Small intestine (tissue), 7 donors: ENCODE results near the gene KIFC3. TPM values are rescaled to one million over a fixed set of nuclear protein-coding genes. Genes with fewer than 3 reads are reported as not detected.
"Not testable (repeated sequence)": the region's sequence is repeated elsewhere in the genome, so short reads cannot be mapped to it uniquely, and the experiment has no call there.

Source experiments
- DNase-seq, 2 donors: peaks; one replicate each; pipeline versions ENCODE4 v3.0.0 to v3.0.0-alpha.2; 2013
- FAIRE-seq: peaks from 2 replicates; lab custom pipeline; 2012; peaks lifted over from hg19 to GRCh38; lab: Jason Lieb, UNC
- H3K27ac ChIP-seq, 3 donors: one replicate each; pipeline ENCODE4 v1.5.1; 2013; ENCODE audit warnings: low read length in 2 of 3, mild to moderate bottlenecking in 2 of 3, control low read depth in 1 of 3, inconsistent platforms in 1 of 3, low read depth in 1 of 3, moderate library complexity in 1 of 3
- H3K27me3 ChIP-seq, 3 donors: one replicate each; pipeline ENCODE4 v1.6.1; 2013; ENCODE audit warnings: low read length in 3 of 3, inconsistent platforms in 1 of 3; ENCODE audit not compliant: control insufficient read depth in 3 of 3, insufficient read depth in 3 of 3
- H3K36me3 ChIP-seq, 3 donors: one replicate each; pipeline ENCODE4 v1.6.1; 2013; ENCODE audit warnings: low read length in 3 of 3, inconsistent platforms in 1 of 3, low read depth in 1 of 3, mild to moderate bottlenecking in 1 of 3, moderate library complexity in 1 of 3; ENCODE audit not compliant: control insufficient read depth in 3 of 3, insufficient read depth in 2 of 3
- H3K4me1 ChIP-seq, 3 donors: one replicate each; pipeline ENCODE4 v1.6.1; 2013; ENCODE audit warnings: low read length in 2 of 3, inconsistent platforms in 1 of 3, low read depth in 1 of 3, mild to moderate bottlenecking in 1 of 3, moderate library complexity in 1 of 3; ENCODE audit not compliant: control insufficient read depth in 3 of 3, insufficient read depth in 2 of 3
- H3K4me3 ChIP-seq, 3 donors: one replicate each; pipeline ENCODE4 v1.5.1; 2013; ENCODE audit warnings: low read length in 3 of 3, control low read depth in 1 of 3, inconsistent platforms in 1 of 3, low read depth in 1 of 3, mild to moderate bottlenecking in 1 of 3, moderate library complexity in 1 of 3
- H3K9me3 ChIP-seq, 2 donors: one replicate each; pipeline ENCODE4 v1.6.1; 2013; ENCODE audit warnings: low read depth in 1 of 2, low read length in 1 of 2; ENCODE audit not compliant: control insufficient read depth in 2 of 2, insufficient read depth in 1 of 2
- WGBS, 3 donors: extraction: QIAGEN DNeasy Blood & Tissue Kit; methylation state at CpG; one replicate each; pipeline ENCODE4 v1.1.7; 2013; 5-methylcytosine and 5-hydroxymethylcytosine counted together
- polyA plus RNA-seq, 4 donors: library from polyadenylated mRNA; stranded (reverse) in 3 of 4; unstranded in 1 of 4; fragments of 200-250 nt in 3 of 4; fragments of 120-200 nt in 1 of 4; gene quantifications; one replicate each; pipeline versions ENCODE4 v1.2.1 to v1.2.3, GENCODE V29; 2013
- donor health status: healthy with polysubstance abuse.
- donor health status: control.
- donor health status: control.
- donor health status: Bipolar disorder and iron deficiency.
- donor health status: healthy.

Gene KIFC3
- polyA plus RNA-seq, 4 donors = 12.8 to 237 (median 131) TPM

- peaks cover 0 to 3% (median 0%) of the 10 kb centered on the region in 3 donors for H3K4me1 ChIP-seq
- H3K4me3 ChIP-seq = no peak overlapping the region
- no peak overlapping the region for H3K27ac ChIP-seq
- DNase-seq (no peak), FAIRE-seq (no peak)
- peaks cover 0 to 80% (median 4%) of the 10 kb centered on the region in 3 donors for H3K36me3 ChIP-seq
- H3K9me3 ChIP-seq = no peaks in the 10 kb centered on the region
- 92 to 94% (median 94%) methylated on average over 24 of the region's 24 CpGs for WGBS, 3 donors
- H3K27me3 ChIP-seq = no peaks in the 10 kb centered on the region
Observed at GRCh38 chr16:57750796-57751538, 51.3 kb downstream of the KIFC3 start.

GRCh38 chr16:57749856-57750452 lies 52.3 kb downstream of the KIFC3 start:
- FAIRE-seq (no peak), DNase-seq (no peak)
- Histone ChIP-seq H3K27ac (no peak overlapping the region), H3K4me1 (no peaks in the 10 kb centered on the region), H3K27me3 (no peaks in the 10 kb centered on the region), H3K36me3 (peaks cover 0 to 72% (median 4%) of the 10 kb centered on the region in 3 donors), H3K4me3 (no peak overlapping the region), H3K9me3 (no peaks in the 10 kb centered on the region)
- WGBS, 3 donors = 78 to 86% (median 82%) methylated on average over 5 of the region's 5 CpGs

- peaks cover 0 to 72% (median 4%) of the 10 kb centered on the region in 3 donors for H3K36me3 ChIP-seq
- DNase-seq = no peak
- WGBS, 3 donors = 91 to 94% (median 93%) methylated on average over 3 of the region's 3 CpGs
Observed at GRCh38 chr16:57749101-57749692, 53.1 kb downstream of the KIFC3 start.

GRCh38 chr16:57748596-57748995 lies 53.7 kb downstream of the KIFC3 start:
- no peaks in the 10 kb centered on the region for H3K27me3 ChIP-seq
- DNase-seq (no peak), FAIRE-seq (no peak)
- H3K9me3 ChIP-seq = no peaks in the 10 kb centered on the region
- 86 to 93% (median 91%) methylated on average over 11 of the region's 11 CpGs for WGBS, 3 donors
- no peaks in the 10 kb centered on the region for H3K4me1 ChIP-seq
- peaks cover 0 to 72% (median 4%) of the 10 kb centered on the region in 3 donors for H3K36me3 ChIP-seq
- no peak overlapping the region for H3K27ac ChIP-seq
- H3K4me3 ChIP-seq = no peak overlapping the region

More at GRCh38 chr16:57749101-57749692, 53.1 kb downstream of the KIFC3 start:
- Histone ChIP-seq H3K9me3 (no peaks in the 10 kb centered on the region), H3K4me1 (no peaks in the 10 kb centered on the region), H3K27me3 (no peaks in the 10 kb centered on the region), H3K27ac (no peak overlapping the region), H3K4me3 (no peak overlapping the region)
- FAIRE-seq = no peak

GRCh38 chr16:57747996-57748395 lies 54.3 kb downstream of the KIFC3 start:
- peaks cover 0 to 70% (median 4%) of the 10 kb centered on the region in 3 donors for H3K36me3 ChIP-seq
- H3K9me3 ChIP-seq = no peaks in the 10 kb centered on the region
- DNase-seq (no peak), FAIRE-seq (no peak)
- H3K4me1 ChIP-seq = no peaks in the 10 kb centered on the region
- H3K4me3 ChIP-seq = no peak overlapping the region
- WGBS, 3 donors = 92 to 93% (median 93%) methylated on average over 6 of the region's 6 CpGs
- H3K27ac ChIP-seq = no peak overlapping the region
- no peaks in the 10 kb centered on the region for H3K27me3 ChIP-seq

GRCh38 chr16:57747496-57747895 lies 54.8 kb downstream of the KIFC3 start:
- FAIRE-seq (no peak), DNase-seq (no peak)
- WGBS, 3 donors = 93 to 97% (median 95%) methylated on average over 12 of the region's 12 CpGs
- Histone ChIP-seq H3K4me3 (no peak overlapping the region), H3K27me3 (no peaks in the 10 kb centered on the region), H3K36me3 (peaks cover 0 to 69% (median 4%) of the 10 kb centered on the region in 3 donors), H3K4me1 (no peaks in the 10 kb centered on the region), H3K9me3 (no peaks in the 10 kb centered on the region), H3K27ac (no peak overlapping the region)

- Histone ChIP-seq H3K27ac (no peak overlapping the region), H3K36me3 (peaks cover 0 to 65% (median 4%) of the 10 kb centered on the region in 3 donors), H3K4me1 (no peaks in the 10 kb centered on the region), H3K4me3 (no peak overlapping the region), H3K27me3 (no peaks in the 10 kb centered on the region), H3K9me3 (no peaks in the 10 kb centered on the region)
- FAIRE-seq (no peak), DNase-seq (no peak)
- 93% methylated on average over 7 of the region's 7 CpGs for WGBS, 3 donors
Observed at GRCh38 chr16:57747091-57747490, 55.2 kb downstream of the KIFC3 start.

- DNase-seq, FAIRE-seq, H3K27me3 ChIP-seq, H3K4me3 ChIP-seq, H3K9me3 ChIP-seq, H3K27ac ChIP-seq, H3K4me1 ChIP-seq: not testable (repeated sequence)
- 90 to 92% (median 90%) methylated on average over 7 of the region's 7 CpGs for WGBS, 3 donors
- H3K36me3 ChIP-seq = peaks cover 0 to 65% (median 4%) of the 10 kb centered on the region in 3 donors
Observed at GRCh38 chr16:57746316-57746715, 56.0 kb downstream of the KIFC3 start.
